GM19043 (cell line): ENCODE data around the gene MTMR3.
"Not testable (repeated sequence)": the region's sequence is repeated elsewhere in the genome, so short reads cannot be mapped to it uniquely, and the experiment has no call there.

Experiments used
- ATAC-seq: cut with Tn5 transposase; IDR thresholded peaks from one replicate; pipeline ENCODE4 v1.9.1; 2021; ENCODE audit warnings: low read depth; ENCODE audit not compliant: unreplicated experiment

MTMR3 gene

DNA sequence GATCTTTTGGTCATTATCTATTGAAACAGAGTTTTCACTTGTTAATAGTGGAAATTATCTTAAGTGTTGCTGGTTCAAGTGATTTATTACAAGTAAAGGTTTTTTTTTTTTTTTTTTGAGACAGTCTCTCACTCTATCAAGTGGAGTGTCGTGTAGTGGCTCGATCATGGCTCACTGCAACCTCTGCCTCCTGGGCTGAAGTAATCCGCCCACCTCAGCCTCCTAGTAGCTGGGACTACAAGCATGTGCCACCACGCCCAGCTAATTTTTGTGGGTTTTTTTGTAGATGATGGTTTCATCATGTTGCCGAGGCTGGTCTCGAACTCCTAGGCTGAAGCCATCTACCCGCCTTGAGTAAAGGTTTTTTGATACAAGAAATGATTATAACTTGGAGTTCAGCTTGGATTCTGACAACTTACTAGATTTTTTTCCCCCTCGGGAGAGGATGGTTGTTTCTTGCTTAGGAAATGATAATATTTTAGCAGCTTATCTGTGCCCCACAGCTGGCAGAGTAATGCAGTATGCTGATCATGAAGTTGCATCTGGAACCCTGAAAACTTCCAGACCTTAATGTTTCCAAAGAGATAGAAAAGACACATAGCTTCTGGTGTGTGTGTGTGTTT, 68.9 kb downstream of the MTMR3 start:
- ATAC-seq: no peak

GRCh38 chr22:29954203-29954855, 71.4 kb downstream of the MTMR3 start:
- no peak for ATAC-seq

GRCh38 chr22:29956680-29957079, 73.7 kb downstream of the MTMR3 start:
- ATAC-seq: no peak

DNA sequence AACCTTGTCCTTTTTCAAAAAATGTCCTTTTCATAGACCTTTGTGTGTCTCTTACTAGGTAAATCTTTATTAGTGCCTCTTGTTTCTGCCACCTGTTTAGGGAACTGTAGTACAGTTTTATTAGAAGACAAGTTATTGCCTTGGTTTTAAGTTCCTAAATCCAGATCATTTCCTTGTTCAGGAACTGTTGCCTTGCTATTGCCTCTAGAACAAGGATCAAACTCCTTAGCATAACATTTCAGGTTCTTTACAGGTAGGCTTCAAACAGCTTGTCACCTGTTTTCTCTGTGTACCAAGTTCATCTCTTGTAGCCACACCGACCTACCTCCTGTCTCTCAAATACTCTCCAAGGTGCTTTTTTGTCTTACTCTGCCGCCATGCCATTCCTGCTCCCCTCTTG, 75.2 kb downstream of the MTMR3 start:
- no peak for ATAC-seq

- ATAC-seq: no peak
Observed at GRCh38 chr22:29964776-29965175, 81.8 kb downstream of the MTMR3 start.

DNA sequence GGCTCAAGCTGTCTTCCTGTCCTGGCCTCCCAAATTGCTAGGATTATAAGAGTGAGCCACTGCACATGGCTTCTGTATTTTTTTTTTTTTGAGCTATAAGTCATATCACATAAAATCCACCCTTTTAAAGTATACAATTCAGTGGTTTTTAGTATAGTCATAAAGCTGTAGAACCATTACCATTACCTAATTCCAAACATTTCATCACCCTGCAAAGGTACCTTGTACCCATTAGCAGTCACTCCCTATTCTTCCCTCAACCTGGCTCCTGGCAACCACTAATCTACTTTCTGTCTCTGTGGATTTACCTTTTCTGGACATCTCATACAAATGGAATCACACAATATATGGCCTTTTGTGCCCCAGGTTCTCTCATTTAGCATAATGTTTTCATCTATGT, 84.5 kb downstream of the MTMR3 start:
- no peak for ATAC-seq

GRCh38 chr22:29971607-29972006, 88.6 kb downstream of the MTMR3 start:
- no peak for ATAC-seq

- no peak for ATAC-seq
Observed at GRCh38 chr22:29972121-29972520, 89.1 kb downstream of the MTMR3 start.

DNA sequence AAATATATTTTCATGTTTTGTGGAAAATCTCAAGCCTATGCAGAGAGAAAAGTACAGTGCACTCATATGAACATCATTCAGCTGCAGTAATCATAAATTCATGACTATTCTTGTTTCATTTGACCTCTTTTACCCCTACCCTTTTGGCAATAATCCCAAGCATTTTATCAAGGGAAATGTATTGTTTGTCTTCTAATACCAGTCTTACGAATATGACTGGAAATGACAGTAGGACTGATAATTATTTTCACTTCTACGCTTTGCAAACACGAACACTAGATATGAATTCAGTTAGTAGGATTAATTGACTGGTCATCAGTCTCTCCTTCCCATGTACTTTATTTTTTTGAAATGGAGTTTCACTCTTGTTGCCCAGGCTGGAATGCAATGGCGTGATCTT, 90.3 kb downstream of the MTMR3 start:
- no peak for ATAC-seq

GRCh38 chr22:29973680-29974079, 90.7 kb downstream of the MTMR3 start:
- not testable (repeated sequence) for ATAC-seq

- no peak for ATAC-seq
Observed at GRCh38 chr22:29975494-29975893, 92.5 kb downstream of the MTMR3 start.

- no peak for ATAC-seq
Observed at GRCh38 chr22:29977107-29977506, 94.1 kb downstream of the MTMR3 start.

DNA sequence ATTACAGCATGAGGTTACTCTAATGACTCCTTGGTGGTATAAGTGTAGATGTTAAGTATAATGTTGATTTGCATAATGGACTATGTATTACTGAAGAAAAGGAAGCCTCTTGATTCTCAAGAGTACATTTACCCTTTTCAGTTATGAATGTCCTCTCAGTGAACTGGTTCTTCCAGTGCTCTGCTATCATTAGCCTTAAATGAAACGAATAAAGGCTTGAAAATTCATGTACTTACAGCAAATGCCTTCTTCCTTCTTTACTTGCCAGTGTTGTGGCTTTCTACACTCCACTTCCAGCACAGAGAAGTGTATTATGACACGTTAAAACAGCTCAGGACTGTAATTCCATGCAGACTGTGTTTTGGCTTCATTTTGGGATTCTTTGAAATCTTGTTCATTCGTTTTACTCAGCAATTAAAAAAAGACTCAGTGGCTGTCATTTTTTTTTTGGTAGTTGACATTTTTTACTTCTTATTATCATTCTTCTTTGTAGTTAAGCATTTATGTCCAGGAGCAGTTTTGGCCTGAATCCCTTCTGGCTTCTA, 96.9 kb downstream of the MTMR3 start:
- peak; percentile 87 for ATAC-seq

DNA sequence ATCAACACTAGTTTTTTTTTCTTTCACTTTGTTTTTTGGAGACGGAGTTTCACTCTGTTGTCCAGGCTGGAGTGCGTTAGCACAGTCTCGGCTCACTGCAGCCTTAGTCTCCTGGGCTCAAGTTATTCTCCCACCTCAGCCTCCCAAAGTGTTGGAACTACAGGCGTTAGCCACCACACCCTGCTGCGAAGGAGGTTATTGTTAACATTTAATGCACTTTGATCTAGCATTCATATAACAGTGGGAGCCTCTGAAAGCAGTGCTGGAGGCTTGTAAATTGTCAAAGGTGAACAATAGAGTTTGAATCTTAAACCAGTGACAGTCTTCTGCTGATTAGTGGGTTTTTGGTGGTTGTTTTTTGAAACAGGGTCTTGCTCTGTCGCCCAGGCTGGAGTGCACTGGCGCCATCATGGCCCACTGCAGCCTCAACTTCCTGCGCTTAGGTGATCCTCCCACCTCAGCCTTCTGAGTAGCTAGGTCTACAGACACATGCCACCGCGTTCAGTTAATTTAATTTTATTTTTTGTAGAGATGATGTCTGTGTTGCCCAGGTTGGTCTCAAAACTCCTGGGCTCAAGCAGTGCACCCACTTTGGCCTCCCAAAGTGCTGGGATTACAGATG, 100.4 kb downstream of the MTMR3 start:
- ATAC-seq: no peak

DNA sequence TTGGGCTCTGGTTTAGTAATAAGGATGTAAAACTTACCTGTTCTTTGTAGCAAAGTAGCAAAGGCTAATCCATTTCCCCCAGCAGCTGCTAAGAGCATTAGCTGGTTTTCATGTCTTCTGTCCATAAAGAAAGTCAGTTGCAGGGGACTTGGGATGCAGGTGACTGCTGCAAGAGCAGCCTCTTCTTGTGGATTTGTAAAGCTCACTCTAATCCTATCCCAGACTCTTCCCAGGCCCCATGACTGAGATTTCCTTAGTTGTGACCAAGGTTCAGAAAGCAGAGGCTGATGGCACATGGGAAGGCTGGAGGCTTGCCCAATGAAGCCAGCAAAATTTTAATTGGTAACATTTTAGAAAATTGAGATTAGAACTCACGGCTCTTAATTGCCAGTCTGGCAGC, 102.9 kb downstream of the MTMR3 start:
- no peak for ATAC-seq

GRCh38 chr22:29987137-29987536, 104.2 kb downstream of the MTMR3 start:
- no peak for ATAC-seq

DNA sequence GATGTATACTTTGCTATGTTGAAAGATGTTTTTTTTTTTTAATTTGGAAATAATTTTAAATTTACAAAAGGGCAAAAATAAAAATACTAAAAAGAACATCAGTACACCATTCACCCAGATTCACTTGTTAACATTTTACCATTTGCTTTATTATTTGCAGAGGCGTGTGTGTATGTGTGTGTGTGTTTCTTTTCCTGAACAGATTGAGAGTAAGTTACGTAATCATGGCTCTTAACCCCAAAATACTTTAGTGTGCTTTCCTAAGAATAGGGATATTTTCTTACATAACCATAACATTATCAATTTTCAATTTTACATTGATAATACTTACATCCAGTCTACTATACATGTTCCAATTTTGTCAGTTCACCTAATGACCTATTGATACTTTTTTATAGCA, 105.7 kb downstream of the MTMR3 start:
- no peak for ATAC-seq

DNA sequence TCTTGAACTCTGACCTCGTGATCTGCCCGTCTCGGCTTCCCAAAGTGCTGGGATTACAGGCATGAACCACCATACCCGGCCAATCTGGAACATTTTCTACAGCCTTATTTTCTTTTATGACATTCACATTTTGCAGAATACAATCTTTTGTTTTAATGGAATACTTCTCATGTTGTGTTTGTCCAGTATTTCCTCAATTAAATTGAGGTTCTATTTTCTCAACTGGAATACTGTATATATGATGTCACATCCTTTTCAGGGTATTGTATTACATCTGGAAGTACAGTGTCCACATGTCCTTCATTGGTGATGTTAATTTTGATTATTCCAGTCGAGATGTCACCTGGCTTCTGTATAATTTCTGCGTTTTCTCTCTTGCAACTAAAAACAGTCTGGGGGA, 106.5 kb downstream of the MTMR3 start:
- ATAC-seq: no peak

GRCh38 chr22:29992341-29993275, 109.6 kb downstream of the MTMR3 start:
- ATAC-seq: no peak

GRCh38 chr22:29994027-29994715, 111.2 kb downstream of the MTMR3 start:
- no peak for ATAC-seq
